HepG2 (cell line): ENCODE data around the gene SEMA7A. TPM values are rescaled to one million over a fixed set of nuclear protein-coding genes. Genes with fewer than 3 reads are reported as not detected.
A peak's percentile ranks its signal among the peaks of the same experiment; 100 is the strongest.

Source experiments
- BCL3 ChIP-seq: sonication (generic); formaldehyde crosslinking; IDR thresholded peaks from 2 replicates; pipeline ENCODE4 v1.5.1; 2020; ENCODE audit warnings: mild to moderate bottlenecking, missing genetic modification reagents, moderate library complexity
- ERF ChIP-seq: IDR thresholded peaks from 2 replicates; pipeline ENCODE4 v1.6.1; 2018; ENCODE audit warnings: missing biosample characterization, missing genetic modification reagents
- IRF9 ChIP-seq: sonication (generic); formaldehyde crosslinking; IDR thresholded peaks from 2 replicates; pipeline ENCODE4 v1.8.0; 2022; ENCODE audit warnings: missing genetic modification reagents, mild to moderate bottlenecking, borderline replicate concordance
- MAFK ChIP-seq, 2 experiments: IDR thresholded peaks in 1 of 2; conservative IDR thresholded peaks in 1 of 2; 2 replicates each; pipeline ENCODE4 v1.6.1; 2011; ENCODE audit warnings: improper control_type of control experiment in 2 of 2, low read length in 2 of 2
- MYNN ChIP-seq: sonication (generic); formaldehyde crosslinking; IDR thresholded peaks from 2 replicates; pipeline ENCODE4 v1.4.0; 2020; ENCODE audit warnings: mild to moderate bottlenecking, low read depth, missing genetic modification reagents
- REPIN1 ChIP-seq: sonication (generic); formaldehyde crosslinking; IDR thresholded peaks from 2 replicates; pipeline ENCODE4 v1.8.0; 2022; ENCODE audit warnings: missing genetic modification reagents, low read depth, mild to moderate bottlenecking, borderline replicate concordance
- ZNF180 ChIP-seq: sonication (generic); formaldehyde crosslinking; IDR thresholded peaks from 2 replicates; pipeline ENCODE4 v1.4.0; 2020; ENCODE audit warnings: low read depth, missing genetic modification reagents, borderline replicate concordance
- ZNF224 ChIP-seq: sonication (generic); formaldehyde crosslinking; IDR thresholded peaks from 2 replicates; pipeline ENCODE4 v1.5.0; 2020; ENCODE audit warnings: mild to moderate bottlenecking, missing genetic modification reagents
- ZNF354B ChIP-seq: sonication (generic); formaldehyde crosslinking; IDR thresholded peaks from 2 replicates; pipeline ENCODE4 v1.8.0; 2022; ENCODE audit warnings: mild to moderate bottlenecking, missing genetic modification reagents
- ZNF383 ChIP-seq: sonication (generic); formaldehyde crosslinking; IDR thresholded peaks from 2 replicates; pipeline ENCODE4 v1.4.0; 2020; ENCODE audit warnings: missing genetic modification reagents, mild to moderate bottlenecking, borderline replicate concordance
- polyA plus RNA-seq, 8 experiments: library from polyadenylated mRNA; depleted of rRNA in 3 of 8; stranded (reverse) in 7 of 8; unstranded in 1 of 8; fragments of >200 nt; fragmentation: Illumina TruSeq in 4 of 8; extraction: Trizol in 4 of 8; gene quantifications; 2 replicates each; pipeline versions ENCODE4 v1.2.1 to v1.2.3, GENCODE V29; 2011 to 2016; ENCODE audit warnings: low read depth in 4 of 8, missing spikeins in 1 of 8, mixed read lengths in 1 of 8; ENCODE audit not compliant: insufficient read depth in 1 of 8
- total RNA-seq, 5 experiments: library from RNA; depleted of rRNA; stranded (reverse); fragments of >200 nt; fragmentation: Illumina TruSeq; extraction: Trizol; gene quantifications; 2 replicates each; pipeline ENCODE4 v1.2.3, GENCODE V29; 2016; ENCODE audit warnings: low read depth in 1 of 5
- TF ChIP-seq, protein P1 (sequence below): sonication (generic); formaldehyde crosslinking; IDR thresholded peaks from 2 replicates; pipeline ENCODE4 v1.4.0; 2020; ENCODE audit warnings: missing genetic modification reagents, borderline replicate concordance
- TF ChIP-seq, protein P2 (sequence below): sonication (generic); formaldehyde crosslinking; IDR thresholded peaks from 2 replicates; pipeline ENCODE4 v1.8.1; 2023; ENCODE audit warnings: mild to moderate bottlenecking, missing genetic modification reagents
- TF ChIP-seq, protein P3 (sequence below): sonication (generic); formaldehyde crosslinking; IDR thresholded peaks from 2 replicates; pipeline ENCODE4 v1.4.0; 2020; ENCODE audit warnings: missing genetic modification reagents
- TF ChIP-seq, protein P4 (sequence below): sonication (generic); formaldehyde crosslinking; IDR thresholded peaks from 2 replicates; pipeline ENCODE4 v1.5.0; 2020; ENCODE audit warnings: missing genetic modification reagents

Gene SEMA7A
- total and polyA plus RNA-seq, 2 of the 13 experiments (the other 11 are each of a cell fraction or from before 2014, with no cell fraction given): 9.0 to 15.8 TPM

- TF ChIP-seq, protein P1, sequence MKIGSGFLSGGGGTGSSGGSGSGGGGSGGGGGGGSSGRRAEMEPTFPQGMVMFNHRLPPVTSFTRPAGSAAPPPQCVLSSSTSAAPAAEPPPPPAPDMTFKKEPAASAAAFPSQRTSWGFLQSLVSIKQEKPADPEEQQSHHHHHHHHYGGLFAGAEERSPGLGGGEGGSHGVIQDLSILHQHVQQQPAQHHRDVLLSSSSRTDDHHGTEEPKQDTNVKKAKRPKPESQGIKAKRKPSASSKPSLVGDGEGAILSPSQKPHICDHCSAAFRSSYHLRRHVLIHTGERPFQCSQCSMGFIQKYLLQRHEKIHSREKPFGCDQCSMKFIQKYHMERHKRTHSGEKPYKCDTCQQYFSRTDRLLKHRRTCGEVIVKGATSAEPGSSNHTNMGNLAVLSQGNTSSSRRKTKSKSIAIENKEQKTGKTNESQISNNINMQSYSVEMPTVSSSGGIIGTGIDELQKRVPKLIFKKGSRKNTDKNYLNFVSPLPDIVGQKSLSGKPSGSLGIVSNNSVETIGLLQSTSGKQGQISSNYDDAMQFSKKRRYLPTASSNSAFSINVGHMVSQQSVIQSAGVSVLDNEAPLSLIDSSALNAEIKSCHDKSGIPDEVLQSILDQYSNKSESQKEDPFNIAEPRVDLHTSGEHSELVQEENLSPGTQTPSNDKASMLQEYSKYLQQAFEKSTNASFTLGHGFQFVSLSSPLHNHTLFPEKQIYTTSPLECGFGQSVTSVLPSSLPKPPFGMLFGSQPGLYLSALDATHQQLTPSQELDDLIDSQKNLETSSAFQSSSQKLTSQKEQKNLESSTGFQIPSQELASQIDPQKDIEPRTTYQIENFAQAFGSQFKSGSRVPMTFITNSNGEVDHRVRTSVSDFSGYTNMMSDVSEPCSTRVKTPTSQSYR: peak; percentile 29; the same call in 1 of the 2 replicates
- TF ChIP-seq MYNN (CRISPR knock-in tag) (no peak), ERF (CRISPR knock-in tag) (0 out of 2 replicates have a peak, but pooled peaks have one; percentile 47), ZNF180 (CRISPR knock-in tag) (no peak), ZNF383 (no peak), REPIN1 (CRISPR knock-in tag) (no peak; the same call in 1 of the 2 replicates), ZNF224 (no peak), ZNF354B (CRISPR knock-in tag) (no peak), BCL3 (CRISPR knock-in tag) (no peak), MAFK (conservative IDR thresholded peaks at IDR 0.05 in 1 of 2, IDR thresholded peaks at IDR 0.05 in 1 of 2; ENCODE audit: low read length in 2 of 2) (no peak), IRF9 (CRISPR knock-in tag) (no peak)
- TF ChIP-seq, protein P2, sequence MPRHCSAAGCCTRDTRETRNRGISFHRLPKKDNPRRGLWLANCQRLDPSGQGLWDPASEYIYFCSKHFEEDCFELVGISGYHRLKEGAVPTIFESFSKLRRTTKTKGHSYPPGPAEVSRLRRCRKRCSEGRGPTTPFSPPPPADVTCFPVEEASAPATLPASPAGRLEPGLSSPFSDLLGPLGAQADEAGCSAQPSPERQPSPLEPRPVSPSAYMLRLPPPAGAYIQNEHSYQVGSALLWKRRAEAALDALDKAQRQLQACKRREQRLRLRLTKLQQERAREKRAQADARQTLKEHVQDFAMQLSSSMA: 0 out of 2 replicates have a peak, but pooled peaks have one; percentile 38
- TF ChIP-seq, protein P3, sequence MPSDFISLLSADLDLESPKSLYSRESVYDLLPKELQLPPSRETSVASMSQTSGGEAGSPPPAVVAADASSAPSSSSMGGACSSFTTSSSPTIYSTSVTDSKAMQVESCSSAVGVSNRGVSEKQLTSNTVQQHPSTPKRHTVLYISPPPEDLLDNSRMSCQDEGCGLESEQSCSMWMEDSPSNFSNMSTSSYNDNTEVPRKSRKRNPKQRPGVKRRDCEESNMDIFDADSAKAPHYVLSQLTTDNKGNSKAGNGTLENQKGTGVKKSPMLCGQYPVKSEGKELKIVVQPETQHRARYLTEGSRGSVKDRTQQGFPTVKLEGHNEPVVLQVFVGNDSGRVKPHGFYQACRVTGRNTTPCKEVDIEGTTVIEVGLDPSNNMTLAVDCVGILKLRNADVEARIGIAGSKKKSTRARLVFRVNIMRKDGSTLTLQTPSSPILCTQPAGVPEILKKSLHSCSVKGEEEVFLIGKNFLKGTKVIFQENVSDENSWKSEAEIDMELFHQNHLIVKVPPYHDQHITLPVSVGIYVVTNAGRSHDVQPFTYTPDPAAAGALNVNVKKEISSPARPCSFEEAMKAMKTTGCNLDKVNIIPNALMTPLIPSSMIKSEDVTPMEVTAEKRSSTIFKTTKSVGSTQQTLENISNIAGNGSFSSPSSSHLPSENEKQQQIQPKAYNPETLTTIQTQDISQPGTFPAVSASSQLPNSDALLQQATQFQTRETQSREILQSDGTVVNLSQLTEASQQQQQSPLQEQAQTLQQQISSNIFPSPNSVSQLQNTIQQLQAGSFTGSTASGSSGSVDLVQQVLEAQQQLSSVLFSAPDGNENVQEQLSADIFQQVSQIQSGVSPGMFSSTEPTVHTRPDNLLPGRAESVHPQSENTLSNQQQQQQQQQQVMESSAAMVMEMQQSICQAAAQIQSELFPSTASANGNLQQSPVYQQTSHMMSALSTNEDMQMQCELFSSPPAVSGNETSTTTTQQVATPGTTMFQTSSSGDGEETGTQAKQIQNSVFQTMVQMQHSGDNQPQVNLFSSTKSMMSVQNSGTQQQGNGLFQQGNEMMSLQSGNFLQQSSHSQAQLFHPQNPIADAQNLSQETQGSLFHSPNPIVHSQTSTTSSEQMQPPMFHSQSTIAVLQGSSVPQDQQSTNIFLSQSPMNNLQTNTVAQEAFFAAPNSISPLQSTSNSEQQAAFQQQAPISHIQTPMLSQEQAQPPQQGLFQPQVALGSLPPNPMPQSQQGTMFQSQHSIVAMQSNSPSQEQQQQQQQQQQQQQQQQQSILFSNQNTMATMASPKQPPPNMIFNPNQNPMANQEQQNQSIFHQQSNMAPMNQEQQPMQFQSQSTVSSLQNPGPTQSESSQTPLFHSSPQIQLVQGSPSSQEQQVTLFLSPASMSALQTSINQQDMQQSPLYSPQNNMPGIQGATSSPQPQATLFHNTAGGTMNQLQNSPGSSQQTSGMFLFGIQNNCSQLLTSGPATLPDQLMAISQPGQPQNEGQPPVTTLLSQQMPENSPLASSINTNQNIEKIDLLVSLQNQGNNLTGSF (CRISPR knock-in tag): no peak
- TF ChIP-seq, protein P4, sequence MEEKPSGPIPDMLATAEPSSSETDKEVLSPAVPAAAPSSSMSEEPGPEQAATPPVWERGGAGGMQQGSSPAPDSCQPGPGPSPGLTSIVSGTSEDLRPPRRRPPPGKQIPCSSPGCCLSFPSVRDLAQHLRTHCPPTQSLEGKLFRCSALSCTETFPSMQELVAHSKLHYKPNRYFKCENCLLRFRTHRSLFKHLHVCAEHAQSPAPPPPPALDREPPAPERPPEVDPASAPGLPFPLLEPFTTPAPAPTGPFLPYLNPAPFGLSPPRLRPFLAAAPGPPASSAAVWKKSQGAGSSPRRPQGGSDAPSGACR: 0 out of 2 replicates have a peak, but pooled peaks have one; percentile 53
Observed at GRCh38 chr15:74438721-74439316, 5.1 kb upstream of the SEMA7A start (continued).
